ENCODE data around the gene EEF1G.

GRCh38 chr11:62565100-62565802, 8.4 kb downstream of the EEF1G start:
- TF ChIP-seq EZH2 (IDR thresholded peaks at IDR 0.05): no peak
- no peak for TF ChIP-seq POLR2AphosphoS5 (IDR thresholded peaks at IDR 0.05; ENCODE audit: borderline replicate concordance, low read depth, low read length)
- TF ChIP-seq FOXP2 (optimal IDR thresholded peaks at IDR 0.05; ENCODE audit: control extremely low read depth, extremely low read length, insufficient read depth): no peak

Measured in SK-N-MC (cell line).